GM18861 (cell line): ENCODE data around the gene PLEKHM3.
A peak's percentile ranks its signal among the peaks of the same experiment; 100 is the strongest.

Experiments
- ATAC-seq: cut with Tn5 transposase; IDR thresholded peaks from one replicate; pipeline ENCODE4 v1.9.1; 2021; ENCODE audit not compliant: unreplicated experiment

The PLEKHM3 gene, protein sequence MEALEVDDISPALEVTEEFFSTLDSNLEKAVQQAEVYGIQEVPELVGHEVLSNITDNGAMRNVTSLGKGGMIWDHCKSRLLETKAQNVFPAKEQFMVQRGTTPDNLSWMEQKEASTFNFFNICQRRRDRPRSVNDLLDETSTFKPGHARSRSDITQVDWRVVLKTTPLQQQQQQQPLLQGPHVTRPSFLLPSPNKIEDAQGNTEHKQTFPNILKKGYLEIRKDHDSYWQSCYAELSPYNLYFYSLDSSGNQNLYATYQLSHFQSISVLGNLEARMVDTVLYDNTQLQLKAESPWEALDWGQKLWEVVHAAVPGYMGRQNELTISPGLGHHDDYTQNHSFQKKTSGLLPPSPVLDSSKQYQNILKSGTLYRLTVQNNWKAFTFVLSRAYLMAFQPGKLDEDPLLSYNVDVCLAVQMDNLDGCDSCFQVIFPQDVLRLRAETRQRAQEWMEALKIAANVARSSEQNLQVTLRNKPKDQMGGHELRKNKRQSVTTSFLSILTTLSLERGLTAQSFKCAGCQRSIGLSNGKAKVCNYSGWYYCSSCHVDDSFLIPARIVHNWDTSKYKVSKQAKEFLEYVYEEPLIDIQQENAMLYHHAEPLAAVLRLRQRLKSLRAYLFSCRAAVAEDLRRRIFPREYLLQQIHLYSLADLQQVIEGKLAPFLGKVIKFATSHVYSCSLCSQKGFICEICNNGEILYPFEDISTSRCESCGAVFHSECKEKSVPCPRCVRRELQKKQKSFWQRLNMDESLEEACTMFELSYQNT

DNA sequence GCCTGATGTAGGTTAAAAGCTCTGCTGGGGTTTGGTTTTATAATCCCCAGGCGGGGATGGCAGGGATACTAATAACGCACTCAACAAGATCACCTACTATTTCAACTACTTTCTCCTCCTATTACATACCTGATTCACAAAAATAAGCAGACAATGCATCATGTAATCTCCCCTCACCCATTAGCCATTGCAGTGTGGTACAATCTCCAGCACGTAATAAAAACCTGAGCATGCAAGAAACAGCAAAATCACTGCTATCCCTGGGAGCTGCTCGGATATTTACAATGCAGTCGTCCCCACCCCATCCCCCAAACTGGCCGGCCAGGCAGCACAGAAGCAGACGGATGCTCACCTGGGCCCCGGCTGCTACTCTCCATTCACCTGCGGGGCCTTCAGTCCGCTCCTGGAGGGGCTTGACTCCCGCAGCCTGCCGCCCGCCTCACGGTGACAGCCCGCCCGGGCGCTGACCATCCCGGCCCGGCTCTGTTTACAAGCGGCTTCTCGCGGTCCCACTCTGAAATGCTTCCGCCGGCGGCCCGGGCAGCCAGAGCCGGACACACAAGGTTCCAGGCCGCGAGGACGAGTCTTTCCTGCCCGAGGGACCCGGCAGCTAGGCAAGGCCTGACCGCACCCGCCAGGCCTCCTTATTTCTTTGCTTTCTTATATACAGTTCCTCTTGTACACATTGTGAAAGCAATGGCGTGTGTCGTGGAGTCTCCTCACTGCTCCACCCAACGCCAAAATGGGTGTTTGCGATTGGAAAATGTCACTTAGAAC is at the start of gene PLEKHM3:
PLEKHM3 (minus strand) TSS at position 491 of the 777 bp plus-strand sequence. CDS start 23,888 bp downstream, outside the sequence.
- ATAC-seq, result peak; percentile 88

DNA sequence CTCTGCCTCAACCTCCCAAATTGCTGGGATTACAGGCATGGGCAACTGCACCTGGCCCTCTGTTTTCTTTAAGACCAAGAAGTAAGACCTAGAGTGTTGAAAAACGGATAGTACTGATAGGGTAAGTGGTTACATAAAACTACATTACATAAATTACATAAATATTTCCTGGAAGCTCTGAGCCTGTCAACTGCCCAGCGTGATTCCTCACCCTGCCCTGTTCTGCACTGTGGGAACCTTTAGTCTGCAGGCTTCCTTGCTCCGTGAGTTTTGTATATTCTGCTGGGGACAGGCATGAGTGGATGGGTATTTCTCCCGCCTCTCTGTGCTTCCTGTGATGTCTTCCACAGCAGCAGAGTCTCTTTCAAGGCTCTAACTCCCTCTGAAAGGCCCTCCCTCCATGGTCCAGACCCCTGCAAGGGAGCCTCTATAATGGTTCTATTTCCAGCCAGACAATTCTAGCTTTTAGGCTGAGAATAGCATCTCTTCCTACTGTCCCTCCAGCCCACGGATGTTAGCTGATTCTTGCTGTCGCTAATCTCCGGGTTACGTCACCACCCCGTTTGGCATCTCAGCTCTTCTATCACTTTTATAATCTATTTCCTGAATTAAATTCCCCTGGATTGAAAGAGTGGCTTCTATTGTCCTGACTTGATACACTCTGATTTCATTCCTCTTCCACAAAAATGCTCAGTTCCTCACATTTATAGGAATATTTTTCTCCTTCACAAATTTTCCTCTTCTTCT is 49.5 kb upstream of the PLEKHM3 start:
- ATAC-seq, result no peak

DNA sequence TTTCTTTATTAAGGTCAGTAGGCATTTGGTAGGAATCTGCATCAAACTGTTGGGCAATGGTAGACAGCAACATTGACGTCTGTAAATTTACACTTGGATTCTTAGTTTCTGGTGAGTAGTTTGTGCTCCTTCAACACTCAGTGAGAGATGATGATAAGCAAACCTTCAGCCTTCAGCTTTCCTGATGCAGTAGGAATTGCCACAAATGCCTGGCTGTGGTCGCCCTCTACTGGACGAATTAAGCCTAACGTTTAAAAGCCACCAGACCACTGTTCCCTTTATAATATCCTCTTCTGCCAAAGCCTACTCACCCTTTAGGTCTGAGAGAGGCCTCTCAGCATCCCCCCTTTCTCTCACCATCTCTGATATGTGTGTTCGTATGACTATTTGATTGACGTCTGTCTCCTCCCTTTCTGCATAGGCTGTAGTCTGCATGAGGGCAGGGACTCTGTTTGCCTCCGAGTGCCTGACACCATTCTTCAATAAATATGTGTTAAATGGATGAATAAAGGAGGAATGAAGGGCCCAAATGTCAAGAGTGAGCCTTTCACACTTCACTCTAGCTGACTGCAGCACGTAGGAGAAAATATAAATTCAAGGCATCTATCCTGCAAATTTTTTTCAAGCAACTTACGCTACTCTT is 47.0 kb upstream of the PLEKHM3 start:
- ATAC-seq, result peak; percentile 86

DNA sequence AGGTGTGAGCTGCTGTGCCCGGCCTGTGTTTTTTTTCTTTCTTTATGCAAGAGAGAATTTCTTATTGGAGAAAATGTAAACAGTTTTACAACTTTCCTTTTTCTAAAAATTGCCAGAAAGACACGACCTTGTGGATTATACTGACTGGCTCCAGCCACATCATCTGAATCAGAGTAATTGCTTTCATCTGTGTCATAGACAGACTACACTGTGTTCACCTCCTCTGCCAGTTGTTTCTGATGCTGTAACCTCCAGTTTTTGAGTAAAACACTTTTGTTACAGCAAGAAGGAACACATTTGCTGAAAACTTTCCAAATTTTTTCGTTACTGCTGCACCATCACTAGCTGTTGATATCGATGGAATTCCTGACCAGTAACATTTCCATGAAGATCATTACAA is 43.9 kb upstream of the PLEKHM3 start:
- ATAC-seq, result no peak

DNA sequence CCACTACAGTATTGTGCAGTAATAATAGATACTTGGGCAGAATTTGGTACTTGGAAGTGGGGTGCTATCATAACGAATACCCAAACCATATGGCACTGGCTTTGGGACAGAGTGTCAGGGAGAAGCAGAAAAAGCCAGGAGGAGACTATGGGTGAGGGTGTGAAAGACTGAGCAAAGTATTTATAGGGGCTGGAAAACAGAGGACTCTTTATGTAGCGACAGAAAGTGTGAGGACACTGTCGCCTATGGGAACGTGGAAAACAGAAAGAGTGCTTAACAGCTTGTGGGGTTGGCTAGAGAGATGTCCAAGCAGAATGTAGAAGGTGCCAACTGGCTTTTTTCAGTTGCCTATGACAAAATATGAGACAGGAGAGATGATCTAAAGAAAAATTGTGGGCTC is 40.7 kb upstream of the PLEKHM3 start:
- no peak for ATAC-seq

DNA sequence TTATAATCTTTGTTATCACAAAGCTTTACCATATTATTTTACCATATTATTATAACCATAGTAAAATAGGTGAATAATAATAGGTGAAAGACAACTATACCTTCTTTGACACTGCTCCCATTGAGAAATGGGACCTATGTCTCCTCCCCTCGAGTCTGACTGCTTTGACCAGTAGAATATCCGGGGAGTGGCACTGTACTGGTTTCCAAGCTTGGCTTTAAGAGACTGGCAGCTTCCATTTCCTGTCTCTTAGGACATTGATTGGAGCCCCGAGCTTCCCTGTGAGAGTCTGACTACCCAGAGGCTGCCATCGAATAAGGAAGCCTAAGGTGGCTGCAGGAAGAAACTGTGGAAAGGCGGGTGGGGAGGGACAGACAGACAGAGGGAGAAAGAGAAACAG is 40.1 kb upstream of the PLEKHM3 start:
- no peak for ATAC-seq

DNA sequence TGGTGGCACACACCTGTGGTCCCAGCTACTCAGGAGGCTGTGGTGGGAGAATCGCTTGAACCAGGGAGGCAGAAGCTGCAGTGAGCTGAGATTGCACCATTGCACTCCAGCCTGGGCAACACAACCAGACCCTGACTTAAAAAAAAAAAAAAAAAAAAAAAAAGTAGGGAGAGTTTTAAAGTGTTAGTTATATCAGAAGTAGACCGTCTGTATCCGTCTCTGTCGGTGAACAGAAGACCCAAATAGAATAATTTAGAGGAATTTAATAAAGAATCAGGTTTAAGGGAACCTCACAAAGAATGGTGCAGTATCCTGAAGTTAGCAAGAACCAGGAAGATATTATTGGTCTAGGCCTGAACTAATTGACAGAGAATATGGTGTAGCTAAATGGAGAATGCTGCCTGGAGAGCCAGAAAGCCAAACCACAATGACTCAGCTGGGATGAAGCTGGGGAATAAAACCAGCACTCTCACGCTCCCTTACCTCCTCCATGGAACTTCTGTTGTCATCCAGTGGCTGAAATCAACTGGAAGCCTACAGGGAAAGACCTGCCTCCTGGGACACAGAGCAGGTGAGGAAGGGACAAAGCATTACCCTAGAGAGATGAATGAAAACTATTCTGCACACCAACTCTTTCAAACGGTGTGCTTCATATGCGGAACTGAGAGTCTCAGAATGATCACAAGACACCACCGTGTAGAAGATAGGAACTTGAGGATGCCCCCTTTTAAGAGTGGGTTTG is 39.1 kb upstream of the PLEKHM3 start:
- no peak for ATAC-seq

DNA sequence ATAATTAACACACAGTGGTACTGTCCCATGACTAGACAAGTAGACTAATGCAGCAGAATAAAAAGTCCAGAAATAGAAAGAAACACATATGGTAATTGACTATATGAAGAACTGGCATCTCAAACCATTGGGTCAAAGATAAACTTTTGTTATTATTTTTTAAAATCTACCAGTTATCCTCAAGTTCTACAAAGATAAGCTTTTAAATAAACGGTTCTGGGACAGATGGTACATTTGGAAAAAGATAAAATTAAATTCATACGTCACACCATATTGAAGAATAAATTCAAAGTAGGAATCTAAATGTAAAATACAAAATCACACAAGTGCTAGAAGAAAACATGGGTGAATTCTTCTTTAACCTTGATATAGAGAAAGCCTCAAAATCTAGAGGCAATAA is 37.6 kb upstream of the PLEKHM3 start:
- ATAC-seq, result no peak

DNA sequence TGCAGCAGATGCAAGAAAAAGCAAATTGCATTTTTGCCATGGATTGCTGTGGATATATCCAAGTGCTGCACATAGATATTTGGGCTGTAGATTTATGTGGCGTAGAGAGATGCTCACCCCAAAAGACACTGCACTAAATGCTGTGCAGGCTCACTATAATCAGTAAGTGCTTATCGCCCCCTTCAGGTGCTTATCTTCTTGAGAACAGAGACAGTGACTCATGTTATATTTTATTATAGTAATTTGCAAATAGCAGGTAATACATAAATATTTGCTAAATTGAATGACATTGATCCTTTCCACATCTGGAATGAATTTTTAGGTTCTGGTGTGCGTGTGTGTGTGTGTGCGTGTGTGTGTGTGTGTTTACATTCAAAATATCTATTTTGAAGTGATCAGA is 36.8 kb upstream of the PLEKHM3 start:
- no peak for ATAC-seq

DNA sequence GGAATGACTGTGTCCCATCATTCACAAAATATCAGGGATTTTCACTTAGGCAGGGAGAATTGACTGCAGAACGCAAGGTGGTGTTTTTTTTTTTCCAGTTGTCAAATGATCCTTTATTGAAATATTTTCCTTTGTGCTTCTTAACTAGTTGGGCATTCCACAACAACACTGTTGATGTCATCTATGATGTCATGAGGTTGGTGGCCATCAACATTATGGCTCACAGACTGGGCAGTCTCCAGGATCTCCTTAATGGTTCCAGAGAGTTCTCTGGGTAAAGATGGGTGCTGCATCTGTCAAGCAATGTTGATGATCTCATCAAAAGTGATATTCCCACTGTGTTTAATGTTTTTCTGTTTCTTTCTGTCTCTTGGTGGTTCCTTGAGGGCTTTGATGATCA is 31.8 kb upstream of the PLEKHM3 start:
- no peak for ATAC-seq

DNA sequence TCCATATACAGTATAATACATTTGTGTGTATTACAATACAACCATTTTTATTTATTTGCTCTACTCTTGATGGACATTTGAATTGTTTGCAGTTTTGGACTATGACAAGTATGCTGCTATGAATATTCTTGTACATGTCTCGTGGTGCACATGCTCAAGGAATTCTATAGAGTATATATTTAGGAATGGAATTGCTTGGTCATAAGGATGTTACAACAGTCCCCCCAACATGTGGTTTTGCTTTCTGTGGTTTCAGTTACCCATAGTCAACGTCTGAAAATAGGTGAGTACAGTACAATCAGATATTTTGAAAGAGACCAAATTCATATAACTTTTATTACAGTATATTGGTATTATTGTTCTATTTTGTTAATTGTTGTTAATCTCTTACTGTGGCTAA is 24.1 kb upstream of the PLEKHM3 start:
- no peak for ATAC-seq

DNA sequence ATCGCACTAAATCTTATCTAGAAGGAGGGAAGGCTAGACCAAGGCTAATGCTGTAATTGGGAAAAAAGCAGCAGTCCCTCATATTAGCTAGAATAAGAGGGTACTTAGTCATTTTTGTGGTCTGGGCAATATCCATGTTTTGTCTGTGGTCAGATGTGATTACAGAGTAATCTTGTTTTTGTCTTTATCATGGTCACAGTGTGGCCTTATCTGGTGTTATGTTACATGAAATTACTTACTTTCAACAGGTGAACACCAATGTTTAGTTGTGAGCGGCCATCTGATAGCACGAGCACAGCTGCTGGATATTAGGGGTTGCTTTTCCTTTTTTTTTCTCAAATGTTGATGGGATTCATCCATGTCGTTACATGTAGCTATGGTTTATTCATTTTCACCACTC is 23.7 kb upstream of the PLEKHM3 start:
- ATAC-seq, result no peak

DNA sequence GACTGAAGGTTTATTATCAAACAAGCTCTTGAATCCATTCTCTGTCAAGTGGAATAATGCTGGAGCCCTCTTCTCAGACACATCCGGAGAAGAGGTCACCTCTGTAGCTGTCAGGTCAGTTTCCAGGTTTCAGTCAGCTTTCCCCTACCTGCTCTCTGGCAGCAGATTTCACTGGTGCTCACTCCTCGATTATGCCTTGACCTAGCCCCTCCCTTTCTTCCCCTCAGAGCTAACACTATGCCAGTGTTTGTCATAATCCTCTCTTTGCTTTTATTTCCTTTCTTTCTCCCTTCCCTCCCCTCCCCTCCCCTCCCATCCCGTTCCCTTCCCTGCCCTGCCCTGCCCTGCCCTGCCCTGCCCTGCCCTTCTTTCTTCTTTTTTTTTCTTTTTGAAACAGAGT is 22.5 kb upstream of the PLEKHM3 start:
- ATAC-seq, result no peak

DNA sequence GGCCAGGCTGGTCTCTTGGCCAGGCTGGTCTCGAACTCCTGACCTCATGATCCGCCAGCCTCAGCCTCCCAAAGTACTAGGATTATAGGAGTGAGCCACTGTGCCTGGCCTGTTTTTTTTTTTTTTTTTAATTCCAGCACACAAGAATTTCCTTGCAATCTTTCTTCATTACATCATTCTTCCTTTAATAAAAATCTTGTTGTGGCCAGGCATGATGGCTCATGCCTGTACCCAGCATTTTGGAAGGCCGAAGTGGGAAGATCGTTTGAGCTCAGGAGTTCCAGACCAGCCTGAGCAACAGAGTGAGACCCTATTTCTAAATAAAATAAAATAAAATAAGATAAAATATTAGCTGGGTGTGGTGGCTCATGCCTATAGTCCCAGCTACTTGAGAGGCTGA is 21.4 kb upstream of the PLEKHM3 start:
- no peak for ATAC-seq

DNA sequence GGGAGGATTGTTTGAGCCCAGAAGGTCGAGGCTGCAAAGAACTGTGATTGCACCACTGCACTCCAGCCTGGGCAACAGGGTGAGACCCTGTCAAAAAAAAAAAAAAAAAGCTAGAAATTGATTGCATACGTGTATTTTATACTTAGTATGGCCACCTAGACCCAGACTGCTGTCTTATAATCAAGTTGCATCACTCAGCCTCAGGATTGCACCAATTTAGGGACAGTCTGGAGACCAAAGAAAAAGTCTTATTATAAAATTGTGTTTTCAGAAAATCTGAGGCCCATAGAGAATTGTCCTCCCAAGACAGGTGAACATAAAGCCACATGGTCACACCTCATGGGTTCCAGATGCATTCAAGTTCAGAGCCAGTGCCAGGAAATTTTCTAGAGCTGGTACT is 17.1 kb upstream of the PLEKHM3 start:
- no peak for ATAC-seq

DNA sequence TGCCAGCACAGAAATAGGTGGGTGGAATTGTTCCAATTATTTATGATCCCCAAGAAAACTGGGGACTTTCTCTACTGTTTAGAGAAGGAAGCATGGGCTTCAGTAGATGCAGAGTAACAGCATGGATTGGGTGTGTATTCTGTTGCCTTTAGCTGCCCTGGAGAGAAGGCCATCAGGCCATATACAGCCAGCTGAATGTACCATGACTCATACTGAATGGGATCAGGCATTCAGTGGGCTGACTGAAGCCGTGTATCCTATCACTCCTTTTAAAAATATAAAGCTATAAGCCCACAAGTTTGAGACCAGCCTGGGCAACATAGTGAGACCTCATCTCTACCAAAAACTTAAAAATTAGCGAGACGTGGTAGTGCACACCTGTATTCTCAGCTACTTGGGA is 16.7 kb upstream of the PLEKHM3 start:
- ATAC-seq, result no peak

DNA sequence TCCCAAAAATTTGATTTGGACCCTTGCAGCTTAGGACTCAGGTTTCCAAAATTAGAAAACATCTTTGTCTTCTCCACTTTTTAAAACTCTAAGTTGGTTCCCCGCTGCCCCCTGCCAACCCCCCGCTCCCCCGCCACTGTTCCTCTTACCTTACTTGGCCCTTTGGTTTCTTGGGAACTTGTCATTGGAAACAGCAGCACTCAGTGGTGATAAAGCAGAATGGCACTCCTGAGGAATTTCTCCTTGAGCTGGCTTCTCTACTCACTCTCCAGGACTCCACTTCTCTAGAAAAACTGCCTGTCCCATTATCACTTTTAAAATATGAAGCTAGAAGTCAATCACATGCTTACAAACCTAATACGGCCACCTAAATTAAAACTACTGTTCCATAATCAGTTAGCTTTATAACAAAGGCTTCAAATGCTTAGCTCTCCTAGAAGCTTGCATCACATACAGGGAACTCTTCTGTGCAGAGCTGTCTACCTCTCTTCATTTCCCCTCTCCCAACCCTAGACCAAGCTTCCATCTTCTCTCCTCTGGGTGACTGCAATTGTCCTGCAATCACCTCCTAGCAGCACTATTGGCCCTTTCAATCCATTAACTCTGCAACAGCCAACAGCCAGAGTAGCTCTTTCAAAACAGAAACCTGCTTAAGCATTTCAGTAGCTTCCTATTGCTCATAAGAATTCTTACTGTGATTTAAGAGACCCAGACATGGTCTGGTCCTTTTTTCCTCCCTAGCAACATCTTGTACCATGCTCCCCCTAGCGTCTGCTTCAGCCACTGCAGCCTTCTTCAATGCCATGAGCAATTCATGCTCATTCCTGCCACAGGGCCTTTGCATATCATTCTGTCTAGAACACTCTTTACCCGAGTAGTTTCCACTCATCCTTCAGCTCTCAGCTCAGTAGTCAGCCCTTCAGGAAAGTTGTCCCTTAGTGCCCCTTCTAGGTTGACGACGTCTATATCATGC is 15.2 kb upstream of the PLEKHM3 start:
- ATAC-seq, result peak; percentile 87

DNA sequence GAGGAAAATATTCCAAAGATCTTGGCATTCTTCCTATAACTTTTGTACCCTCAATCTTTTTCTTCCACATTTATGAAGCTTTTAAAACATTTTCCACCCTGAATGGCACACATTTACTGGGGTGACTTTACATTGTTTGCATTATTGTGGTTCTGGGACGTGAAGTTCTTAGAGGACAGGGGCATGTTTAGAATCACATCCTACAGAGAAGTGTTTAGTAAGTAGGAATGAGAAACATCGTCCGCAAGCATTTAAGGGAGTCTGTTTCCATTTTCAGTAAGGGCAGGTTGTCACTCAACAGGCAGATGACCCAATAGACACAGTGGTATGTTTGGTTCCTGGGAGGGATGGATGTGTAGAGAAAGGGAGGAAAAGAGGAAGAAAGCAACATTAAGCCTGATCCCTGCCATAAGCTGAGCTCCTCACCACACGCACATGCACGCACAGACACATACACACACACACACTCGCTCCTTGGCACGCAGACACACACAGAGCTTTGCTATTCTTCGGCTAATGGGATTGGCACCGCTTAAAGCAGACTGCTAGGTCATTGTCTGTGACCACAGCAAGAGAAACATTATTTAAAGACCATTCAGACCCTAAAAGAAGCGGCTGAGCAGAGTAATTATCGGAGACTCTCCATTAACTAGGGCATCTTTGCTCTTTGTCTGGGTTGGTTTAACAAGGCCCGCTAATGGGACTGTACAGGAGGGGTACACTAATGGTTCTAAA is 14.2 kb upstream of the PLEKHM3 start:
- no peak for ATAC-seq
